HEK293 (cell line): ENCODE measurements around the gene C2CD4C.

Experiments used
- CTCF ChIP-seq: fragments of 450-650 bp; formaldehyde crosslinking; IDR thresholded peaks from 2 replicates; pipeline ENCODE4 v1.5.1; 2016; ENCODE audit warnings: missing biosample characterization, missing genetic modification characterization
- ZNF133 ChIP-seq: fragments of 450-650 bp; formaldehyde crosslinking; IDR thresholded peaks from 2 replicates; pipeline ENCODE4 v1.5.1; 2016; ENCODE audit warnings: missing biosample characterization, missing genetic modification characterization
- ZNF600 ChIP-seq: fragments of 450-650 bp; formaldehyde crosslinking; IDR thresholded peaks from 2 replicates; pipeline ENCODE4 v1.5.1; 2016; ENCODE audit warnings: missing biosample characterization, missing genetic modification characterization
- ZNF623 ChIP-seq: fragments of 450-650 bp; formaldehyde crosslinking; IDR thresholded peaks from 2 replicates; pipeline ENCODE4 v1.5.1; 2016; ENCODE audit warnings: missing biosample characterization, missing genetic modification characterization
- ZNF639 ChIP-seq: fragments of 450-650 bp; formaldehyde crosslinking; IDR thresholded peaks from 2 replicates; pipeline ENCODE4 v1.5.1; 2016; ENCODE audit warnings: missing biosample characterization, missing genetic modification characterization
- ZNF664 ChIP-seq: fragments of 450-650 bp; formaldehyde crosslinking; IDR thresholded peaks from 2 replicates; pipeline ENCODE4 v1.5.1; 2016; ENCODE audit warnings: missing biosample characterization, missing genetic modification characterization

- TF ChIP-seq ZNF639 (tag by site-specific recombination) = no peak
- no peak for TF ChIP-seq ZNF133 (tag by site-specific recombination)
- TF ChIP-seq CTCF (tag by site-specific recombination) = no peak
- no peak for TF ChIP-seq ZNF600 (tag by site-specific recombination)
- TF ChIP-seq ZNF623 (tag by site-specific recombination) = no peak
- no peak for TF ChIP-seq ZNF664 (tag by site-specific recombination)
Observed at GRCh38 chr19:402786-403185, 6.2 kb downstream of the C2CD4C start.
